ENCODE measurements around the gene KLK11. TPM values are rescaled to one million over a fixed set of nuclear protein-coding genes. Genes with fewer than 3 reads are reported as not detected.

Gene KLK11
- total RNA-seq, 4 donors from 2014 or later = 21.6 to 116 (median 34.0) TPM; not detected in 1

- ATAC-seq (ENCODE audit: low FRiP score) = peak; percentile 85
- TF ChIP-seq CTCF (IDR thresholded peaks at IDR 0.05) = no peak
- DNase-seq (ENCODE audit: low spot score) = peak; percentile 28
Measured at GRCh38 chr19:51064534-51065220, 38.3 kb upstream of the KLK11 start, which contains the start of gene KLK13. TSS of gene KLK13 (minus strand) at chr19:51065092. CDS start at chr19:51065067, 25 bp downstream.

GRCh38 chr19:51063664-51064063, 37.2 kb upstream of the KLK11 start:
- ATAC-seq (ENCODE audit: low FRiP score) = no peak
- TF ChIP-seq CTCF (IDR thresholded peaks at IDR 0.05) = no peak
- no peak for DNase-seq (ENCODE audit: low spot score)

- no peak for TF ChIP-seq CTCF (IDR thresholded peaks at IDR 0.05)
- no peak for DNase-seq (ENCODE audit: low spot score)
Measured at GRCh38 chr19:51060973-51061372, 34.6 kb upstream of the KLK11 start.

GRCh38 chr19:51060336-51060735, 33.9 kb upstream of the KLK11 start:
- no peak for ATAC-seq (ENCODE audit: low FRiP score)
- no peak for TF ChIP-seq CTCF (IDR thresholded peaks at IDR 0.05)
- DNase-seq (ENCODE audit: low spot score) = no peak

More at GRCh38 chr19:51060973-51061372, 34.6 kb upstream of the KLK11 start:
- no peak for ATAC-seq (ENCODE audit: low FRiP score)

- no peak for ATAC-seq (ENCODE audit: low FRiP score)
- TF ChIP-seq CTCF (IDR thresholded peaks at IDR 0.05) = no peak
- DNase-seq (ENCODE audit: low spot score) = no peak
Measured at GRCh38 chr19:51059715-51060114, 33.3 kb upstream of the KLK11 start.

GRCh38 chr19:51055866-51056265, 29.4 kb upstream of the KLK11 start:
- no peak for DNase-seq (ENCODE audit: low spot score)
- no peak for TF ChIP-seq CTCF (IDR thresholded peaks at IDR 0.05)
- no peak for ATAC-seq (ENCODE audit: low FRiP score)

- ATAC-seq (ENCODE audit: low FRiP score) = no peak
- no peak for TF ChIP-seq CTCF (IDR thresholded peaks at IDR 0.05)
Measured at GRCh38 chr19:51047031-51047335, 20.6 kb upstream of the KLK11 start.

More at GRCh38 chr19:51047031-51047335, 20.6 kb upstream of the KLK11 start:
- DNase-seq (ENCODE audit: low spot score) = no peak

Measured in omental fat pad (tissue), 4 donors.